ENCODE data around the gene PIK3R3. TPM values are rescaled to one million over a fixed set of nuclear protein-coding genes. Genes with fewer than 3 reads are reported as not detected.

Gene PIK3R3
- total and polyA plus RNA-seq, 2 experiments from 2014 or later = 8.4 to 16.8 TPM

DNA sequence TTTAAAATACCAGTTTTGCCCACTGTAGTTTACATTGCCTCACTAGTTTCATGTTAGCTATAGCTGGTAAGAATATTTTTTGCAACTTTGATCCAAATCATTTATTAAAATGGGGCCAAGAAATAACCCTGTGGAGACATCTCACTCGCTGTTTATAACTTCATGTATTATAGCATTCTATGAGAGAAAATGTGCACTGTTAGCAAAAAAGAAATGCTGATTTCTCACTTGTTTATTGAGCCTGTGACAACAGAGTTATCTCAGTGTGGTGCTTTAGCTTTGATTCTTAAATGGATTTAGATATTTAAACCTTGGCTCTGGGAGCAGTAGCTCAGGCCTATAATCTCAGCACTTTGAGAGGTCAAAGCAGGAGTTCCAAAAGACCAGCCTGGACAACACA lies 127.9 kb downstream of the PIK3R3 start:
- Histone ChIP-seq H3K4me3 (no peak overlapping the region), H3K4me1 (ENCODE audit: insufficient read depth) (no peaks in the 10 kb centered on the region), H3K9me2 (replicated peaks; ENCODE audit: insufficient read depth) (no peaks in the 10 kb centered on the region), H3K36me3 (replicated peaks; ENCODE audit: insufficient read depth, low read depth) (no peaks in the 10 kb centered on the region), H3K9me3 (ENCODE audit: low read depth) (no peaks in the 10 kb centered on the region), H2AFZ (no peak overlapping the region), H3K79me2 (no peaks in the 10 kb centered on the region), H3K27ac (no peak overlapping the region), H3K4me2 (no peak overlapping the region), H4K20me1 (ENCODE audit: insufficient read depth, poor library complexity, severe bottlenecking) (no peaks in the 10 kb centered on the region), H3K27me3 (no peaks in the 10 kb centered on the region)
- 96% methylated on average over 1 of the region's 1 CpG for WGBS (ENCODE audit: low lambda C conversion rate, missing lambda C conversion rate)
- no peak for DNase-seq (ENCODE audit: low spot score)
- TF ChIP-seq, protein P1, sequence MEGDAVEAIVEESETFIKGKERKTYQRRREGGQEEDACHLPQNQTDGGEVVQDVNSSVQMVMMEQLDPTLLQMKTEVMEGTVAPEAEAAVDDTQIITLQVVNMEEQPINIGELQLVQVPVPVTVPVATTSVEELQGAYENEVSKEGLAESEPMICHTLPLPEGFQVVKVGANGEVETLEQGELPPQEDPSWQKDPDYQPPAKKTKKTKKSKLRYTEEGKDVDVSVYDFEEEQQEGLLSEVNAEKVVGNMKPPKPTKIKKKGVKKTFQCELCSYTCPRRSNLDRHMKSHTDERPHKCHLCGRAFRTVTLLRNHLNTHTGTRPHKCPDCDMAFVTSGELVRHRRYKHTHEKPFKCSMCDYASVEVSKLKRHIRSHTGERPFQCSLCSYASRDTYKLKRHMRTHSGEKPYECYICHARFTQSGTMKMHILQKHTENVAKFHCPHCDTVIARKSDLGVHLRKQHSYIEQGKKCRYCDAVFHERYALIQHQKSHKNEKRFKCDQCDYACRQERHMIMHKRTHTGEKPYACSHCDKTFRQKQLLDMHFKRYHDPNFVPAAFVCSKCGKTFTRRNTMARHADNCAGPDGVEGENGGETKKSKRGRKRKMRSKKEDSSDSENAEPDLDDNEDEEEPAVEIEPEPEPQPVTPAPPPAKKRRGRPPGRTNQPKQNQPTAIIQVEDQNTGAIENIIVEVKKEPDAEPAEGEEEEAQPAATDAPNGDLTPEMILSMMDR (IDR thresholded peaks at IDR 0.05; ENCODE audit: poor library complexity) = no peak
- no peak for TF ChIP-seq EZH2phosphoT487 (IDR thresholded peaks at IDR 0.05; ENCODE audit: low read depth, severe bottlenecking, unreplicated experiment)

DNA sequence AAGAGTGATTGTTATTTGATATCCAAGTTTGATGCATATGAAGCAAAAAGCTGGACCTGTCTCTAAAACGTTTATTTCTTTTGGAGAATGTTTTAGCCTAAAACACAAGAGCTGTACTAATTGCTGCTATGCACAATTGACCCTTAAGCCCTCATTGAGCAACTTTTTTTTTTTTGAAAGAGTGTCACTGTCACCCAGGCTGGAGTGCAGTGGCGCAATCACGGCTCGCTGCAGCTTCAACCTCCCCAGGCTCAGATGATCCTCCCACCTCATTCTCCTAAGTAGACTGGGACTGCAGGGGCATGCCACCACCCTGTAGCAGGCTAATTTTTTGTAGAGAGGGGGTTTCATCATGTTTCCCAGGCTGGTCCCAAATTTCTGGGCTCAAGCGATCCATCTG lies 129.1 kb downstream of the PIK3R3 start:
- Histone ChIP-seq H3K79me2 (no peaks in the 10 kb centered on the region), H3K4me1 (ENCODE audit: insufficient read depth) (no peaks in the 10 kb centered on the region), H3K4me3 (no peak overlapping the region), H4K20me1 (ENCODE audit: insufficient read depth, poor library complexity, severe bottlenecking) (no peaks in the 10 kb centered on the region), H3K36me3 (replicated peaks; ENCODE audit: insufficient read depth, low read depth) (no peaks in the 10 kb centered on the region), H3K9me2 (replicated peaks; ENCODE audit: insufficient read depth) (no peaks in the 10 kb centered on the region), H3K4me2 (no peak overlapping the region), H3K9me3 (ENCODE audit: low read depth) (no peaks in the 10 kb centered on the region), H2AFZ (no peak overlapping the region), H3K27me3 (no peaks in the 10 kb centered on the region), H3K27ac (no peak overlapping the region)
- DNase-seq (ENCODE audit: low spot score) = no peak
- WGBS (ENCODE audit: low lambda C conversion rate, missing lambda C conversion rate) = 76% methylated on average over 5 of the region's 5 CpGs
- no peak for TF ChIP-seq EZH2phosphoT487 (IDR thresholded peaks at IDR 0.05; ENCODE audit: low read depth, severe bottlenecking, unreplicated experiment)
- no peak for TF ChIP-seq EZH2 (IDR thresholded peaks at IDR 0.05; ENCODE audit: borderline replicate concordance)

DNA sequence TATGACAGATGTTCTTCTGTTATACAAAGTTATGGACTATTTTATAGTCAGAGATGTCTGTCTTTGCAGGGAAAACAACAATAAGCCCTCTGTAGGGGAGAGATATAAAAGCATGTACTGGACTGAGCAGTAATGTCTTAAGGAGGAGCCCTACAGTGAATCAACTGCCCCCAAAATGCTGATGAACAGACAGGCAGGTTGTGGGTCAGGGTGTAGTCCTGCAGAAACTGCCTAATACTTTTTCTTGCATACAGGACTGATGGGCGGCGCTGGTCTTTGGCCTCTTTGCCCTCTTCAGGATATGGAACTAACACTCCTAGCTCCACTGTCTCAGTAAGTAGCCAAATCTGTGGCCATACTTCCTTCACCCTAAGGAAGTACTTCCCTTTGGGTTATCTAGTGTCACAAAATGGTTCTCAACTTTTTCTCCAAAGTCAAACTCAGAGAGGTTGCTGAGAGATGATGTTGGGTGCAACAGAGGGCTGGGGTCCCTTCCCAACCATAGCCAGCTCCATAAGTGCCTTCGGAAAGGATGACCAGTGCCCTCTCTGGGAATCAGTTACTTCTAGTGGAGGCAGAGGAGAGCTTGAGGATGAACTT lies 129.8 kb downstream of the PIK3R3 start:
- no peaks in the 10 kb centered on the region for H3K36me3 ChIP-seq (replicated peaks; ENCODE audit: insufficient read depth, low read depth)
- H3K9me2 ChIP-seq (replicated peaks; ENCODE audit: insufficient read depth) = no peaks in the 10 kb centered on the region
- no peak overlapping the region for H3K27ac ChIP-seq
- DNase-seq (ENCODE audit: low spot score) = no peak
- no peak overlapping the region for H3K4me3 ChIP-seq
- H3K27me3 ChIP-seq = no peaks in the 10 kb centered on the region
- no peaks in the 10 kb centered on the region for H3K4me1 ChIP-seq (ENCODE audit: insufficient read depth)
- H4K20me1 ChIP-seq (ENCODE audit: insufficient read depth, poor library complexity, severe bottlenecking) = no peaks in the 10 kb centered on the region
- no peak overlapping the region for H2AFZ ChIP-seq
- WGBS (ENCODE audit: low lambda C conversion rate, missing lambda C conversion rate) = 95% methylated on average over 3 of the region's 3 CpGs
- H3K4me2 ChIP-seq = no peak overlapping the region
- H3K9me3 ChIP-seq (ENCODE audit: low read depth) = no peaks in the 10 kb centered on the region
- H3K79me2 ChIP-seq = no peaks in the 10 kb centered on the region
- TF ChIP-seq, protein P1 (IDR thresholded peaks at IDR 0.05; ENCODE audit: poor library complexity) = no peak
- no peak for TF ChIP-seq EZH2 (IDR thresholded peaks at IDR 0.05; ENCODE audit: borderline replicate concordance)
- no peak for TF ChIP-seq EZH2phosphoT487 (IDR thresholded peaks at IDR 0.05; ENCODE audit: low read depth, severe bottlenecking, unreplicated experiment)

DNA sequence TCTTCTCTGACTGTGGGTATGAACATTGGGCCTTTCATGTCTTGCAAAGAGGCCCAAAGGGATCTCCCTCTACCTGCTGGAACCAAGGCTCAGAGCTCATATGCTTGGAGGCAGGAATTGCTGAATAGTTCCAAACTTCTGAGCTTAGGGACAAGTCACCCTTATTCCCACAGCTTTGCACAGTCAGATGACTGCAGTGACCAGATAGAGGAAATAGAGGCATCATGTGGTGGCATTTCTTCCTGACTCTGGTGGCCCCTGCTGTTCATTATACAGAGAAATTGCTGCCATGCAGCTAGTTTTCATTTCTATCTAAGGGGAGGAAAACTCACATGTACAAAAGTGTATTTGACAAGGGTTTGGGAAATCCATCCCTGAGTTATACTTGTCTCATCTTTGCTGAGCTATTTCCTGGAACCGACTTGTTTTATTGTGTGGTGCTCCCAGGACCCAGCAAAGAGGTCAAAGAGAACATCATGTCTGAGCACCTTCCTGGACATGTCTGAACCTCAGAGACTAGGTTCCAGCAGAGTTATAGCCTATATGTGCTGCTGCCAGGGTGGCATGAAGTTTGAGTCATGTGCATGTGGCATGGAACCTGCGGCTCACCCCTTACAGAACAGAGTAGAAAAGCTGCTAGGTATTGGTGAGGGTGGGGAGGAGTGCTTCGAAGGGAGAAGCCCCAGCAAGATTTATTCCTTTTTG lies 131.2 kb downstream of the PIK3R3 start:
- H3K4me3 ChIP-seq = no peak overlapping the region
- H3K36me3 ChIP-seq (replicated peaks; ENCODE audit: insufficient read depth, low read depth) = no peaks in the 10 kb centered on the region
- no peaks in the 10 kb centered on the region for H4K20me1 ChIP-seq (ENCODE audit: insufficient read depth, poor library complexity, severe bottlenecking)
- H3K27ac ChIP-seq = no peak overlapping the region
- TF ChIP-seq, protein P1 (IDR thresholded peaks at IDR 0.05; ENCODE audit: poor library complexity) = no peak
- no peak for TF ChIP-seq EZH2phosphoT487 (IDR thresholded peaks at IDR 0.05; ENCODE audit: low read depth, severe bottlenecking, unreplicated experiment)
- no peak for TF ChIP-seq EZH2 (IDR thresholded peaks at IDR 0.05; ENCODE audit: borderline replicate concordance)
- no peaks in the 10 kb centered on the region for H3K4me1 ChIP-seq (ENCODE audit: insufficient read depth)
- no peak overlapping the region for H3K4me2 ChIP-seq
- no peaks in the 10 kb centered on the region for H3K9me3 ChIP-seq (ENCODE audit: low read depth)
- H3K9me2 ChIP-seq (replicated peaks; ENCODE audit: insufficient read depth) = no peaks in the 10 kb centered on the region
- H3K27me3 ChIP-seq = no peaks in the 10 kb centered on the region
- no peaks in the 10 kb centered on the region for H3K79me2 ChIP-seq
- 96% methylated on average over 3 of the region's 3 CpGs for WGBS (ENCODE audit: low lambda C conversion rate, missing lambda C conversion rate)
- H2AFZ ChIP-seq = no peak overlapping the region
- no peak for DNase-seq (ENCODE audit: low spot score)

Data from hepatocyte (in vitro differentiated cells).